HG02678 (cell line): ENCODE results near the gene SNRPD1.
A peak's percentile ranks its signal among the peaks of the same experiment; 100 is the strongest.
"Not testable (repeated sequence)": the region's sequence is repeated elsewhere in the genome, so short reads cannot be mapped to it uniquely, and the experiment has no call there.

Experiments used
- ATAC-seq: cut with Tn5 transposase; IDR thresholded peaks from one replicate; pipeline ENCODE4 v1.9.1; 2021; ENCODE audit warnings: mild to moderate bottlenecking, moderate library complexity; ENCODE audit not compliant: unreplicated experiment

The SNRPD1 gene

DNA sequence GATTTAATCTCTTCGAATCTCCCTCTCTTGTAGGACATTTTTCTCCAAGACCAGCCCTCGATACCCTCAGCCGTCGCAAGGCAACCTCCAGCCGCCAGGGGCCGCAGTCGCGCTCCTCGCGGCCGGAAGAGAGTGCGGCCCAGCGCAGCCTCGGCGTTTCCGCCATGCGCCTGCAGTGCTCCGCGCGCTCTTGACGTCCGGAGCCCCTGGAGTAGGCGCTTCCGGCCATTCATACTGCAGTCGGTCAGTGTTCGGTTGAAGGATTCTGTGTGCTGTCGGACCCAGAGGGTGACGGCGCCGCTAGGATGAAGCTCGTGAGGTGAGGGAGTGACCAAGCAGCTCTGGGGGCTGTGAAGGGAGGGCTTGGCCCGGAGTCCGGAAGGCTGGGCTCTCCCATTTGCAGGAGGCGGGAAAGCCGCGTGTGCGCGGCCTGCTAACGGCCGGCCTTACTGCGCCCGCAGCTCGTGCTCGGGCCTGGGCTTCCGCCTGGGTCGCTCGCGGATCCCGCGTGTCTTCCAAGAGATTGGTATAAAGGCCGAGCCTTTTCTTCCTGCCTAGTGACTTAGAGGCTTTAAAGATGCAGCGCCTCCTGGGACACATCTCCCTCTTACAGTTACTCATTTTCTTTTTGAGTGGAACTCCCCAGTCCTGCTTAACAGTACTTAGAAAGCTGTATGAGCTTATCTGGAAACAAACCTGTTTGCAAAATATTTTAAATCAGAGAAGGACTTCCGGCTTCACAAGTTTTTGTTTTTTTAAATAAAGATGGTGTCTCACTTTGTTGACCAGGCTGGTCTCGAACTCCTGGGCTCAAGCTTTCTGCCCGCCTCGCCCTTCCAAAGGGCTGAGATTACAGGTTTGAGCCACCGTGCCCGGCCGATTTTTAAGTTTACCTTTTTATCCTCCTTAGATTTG is at the start of gene SNRPD1:
Gene SNRPD1, plus strand, starts transcription at position 190 of the 915 bp plus-strand sequence. Its CDS starts 116 bp downstream, at position 306.
- peak; percentile 99 for ATAC-seq

- ATAC-seq, result no peak
Measured at GRCh38 chr18:21571772-21572171, 40.3 kb upstream of the SNRPD1 start.

DNA sequence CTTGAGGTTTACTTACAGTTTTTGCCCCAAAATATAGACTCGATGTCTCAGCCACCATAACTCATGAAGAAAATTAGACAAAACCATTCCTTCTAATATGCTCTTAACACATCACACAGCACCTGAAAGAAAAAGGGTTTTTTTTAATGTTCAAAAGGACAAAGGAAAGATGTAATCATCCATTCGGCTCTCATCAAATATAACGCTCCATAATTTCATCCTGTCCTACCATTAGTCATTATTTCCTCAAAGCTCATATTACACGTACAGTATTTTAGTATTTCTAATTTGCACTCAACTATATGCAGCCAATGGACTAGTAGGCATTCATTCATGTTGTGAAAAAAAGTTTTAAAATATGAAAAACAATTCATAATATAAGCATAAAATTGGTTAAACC is 36.5 kb upstream of the SNRPD1 start:
- ATAC-seq, result no peak

- ATAC-seq, result no peak
Measured at GRCh38 chr18:21584391-21584790, 27.7 kb upstream of the SNRPD1 start.

GRCh38 chr18:21592361-21592760 is 19.8 kb upstream of the SNRPD1 start:
- not testable (repeated sequence) for ATAC-seq

- peak; percentile 69 for ATAC-seq
Measured at GRCh38 chr18:21593540-21594257, 18.4 kb upstream of the SNRPD1 start.

DNA sequence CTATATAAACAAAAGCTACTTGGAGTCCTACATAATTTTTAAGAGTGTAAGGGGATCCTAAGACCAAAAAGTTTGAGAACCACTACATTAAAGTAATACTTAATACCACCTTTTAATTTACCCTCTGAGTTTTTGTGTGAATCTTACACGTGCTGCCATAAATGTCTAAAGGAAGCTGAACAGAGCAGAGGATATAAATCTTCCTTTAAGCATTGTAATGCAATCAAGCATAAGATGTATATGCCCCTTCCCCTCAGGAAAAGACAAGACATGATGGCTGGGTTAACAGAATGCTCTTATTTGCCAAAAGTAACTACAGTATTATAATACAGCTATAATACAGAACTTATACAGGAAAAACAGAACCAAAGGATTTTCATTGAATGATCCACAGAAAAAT is 14.5 kb upstream of the SNRPD1 start:
- ATAC-seq, result no peak

- no peak for ATAC-seq
Measured at GRCh38 chr18:21598726-21599584, 13.2 kb upstream of the SNRPD1 start.

DNA sequence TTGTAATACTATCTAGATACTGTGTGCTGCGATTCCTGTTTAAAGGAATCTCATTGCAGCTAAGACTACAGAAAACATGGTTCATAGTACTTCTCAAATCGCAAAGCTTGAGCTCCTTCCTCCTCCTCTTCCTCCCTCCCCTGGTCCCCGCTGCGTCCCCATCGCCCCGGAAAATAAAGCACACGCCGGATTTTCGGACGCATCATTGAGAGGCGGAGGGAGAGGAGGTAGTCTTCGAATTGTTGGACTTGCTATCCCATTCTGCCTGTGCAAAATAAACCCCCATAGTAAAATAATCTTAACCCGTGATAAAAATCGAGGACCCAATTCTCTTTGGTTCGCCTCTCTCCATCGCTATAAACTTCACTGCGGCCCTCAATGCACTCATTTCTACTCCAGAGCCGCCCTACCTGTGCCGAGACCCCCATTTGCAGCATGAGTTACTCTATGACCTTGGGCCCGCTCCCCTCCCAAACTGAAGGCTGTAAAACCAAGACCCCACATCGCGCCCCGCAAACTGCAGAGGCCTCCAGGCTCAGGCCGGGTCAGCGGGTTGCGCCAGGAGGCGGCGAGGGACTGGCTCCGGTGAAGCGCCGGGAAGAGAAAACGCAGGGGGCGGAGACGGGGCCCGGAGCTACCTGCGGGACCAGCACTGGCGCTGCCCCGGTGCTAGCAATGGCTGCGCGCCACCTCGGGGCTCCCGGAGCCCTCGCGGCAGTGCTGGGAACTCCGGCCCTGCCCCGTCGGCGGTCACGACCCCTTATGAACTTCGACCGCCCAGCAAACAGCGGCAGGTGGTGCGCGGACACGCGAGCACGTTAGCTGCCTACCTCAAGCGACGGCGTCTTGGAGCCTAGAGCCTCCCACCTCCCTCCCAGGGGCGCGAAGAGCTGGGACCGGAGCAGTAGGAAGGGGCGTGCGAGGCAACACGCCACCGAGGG is 12.3 kb upstream of the SNRPD1 start:
- ATAC-seq, result peak; percentile 42

DNA sequence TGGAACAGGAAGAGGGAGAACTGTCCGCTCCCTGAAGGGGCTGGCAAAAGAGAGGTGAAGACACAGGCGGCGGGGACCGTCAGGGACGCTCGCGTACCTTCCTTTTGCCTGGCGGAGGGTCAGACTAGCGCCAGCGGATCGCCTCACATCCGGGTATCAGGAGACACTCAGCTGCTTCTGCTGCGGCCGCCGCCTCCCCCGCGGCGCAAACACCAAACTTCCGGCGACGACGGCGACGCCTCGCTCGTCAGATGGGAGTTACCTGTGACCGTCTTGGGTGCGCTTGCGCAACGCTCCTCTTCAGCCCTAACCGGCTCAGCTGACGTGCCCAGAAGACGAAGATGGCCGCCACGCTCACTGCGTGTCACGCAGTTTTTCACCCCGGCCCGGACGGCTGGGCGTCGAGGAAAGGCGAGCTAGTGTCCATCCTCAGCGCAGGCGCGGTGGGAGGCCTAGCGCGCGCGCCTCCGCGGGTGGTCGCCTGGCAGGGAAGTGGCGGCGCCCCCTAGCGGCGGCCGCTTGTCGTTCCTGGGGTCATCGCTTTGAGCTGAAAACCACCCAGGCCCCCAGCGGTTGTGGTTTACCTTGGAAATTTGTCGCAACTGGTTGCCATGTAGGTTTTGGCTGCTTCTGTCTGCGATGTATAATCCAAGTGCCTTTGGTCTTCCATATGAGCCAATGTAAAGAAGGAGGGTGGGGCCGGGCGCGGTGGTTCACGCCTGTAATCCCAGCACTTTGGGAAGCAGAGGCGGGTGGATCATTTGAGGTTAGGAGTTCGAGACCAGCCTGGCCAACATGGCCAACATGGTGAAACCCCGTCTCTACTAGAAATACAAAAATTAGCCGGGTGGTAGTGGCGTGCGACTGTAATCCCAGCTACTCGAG is 11.3 kb upstream of the SNRPD1 start, which contains the start of gene ESCO1:
Gene ESCO1, minus strand, starts transcription at position 179 of the 885 bp plus-strand sequence. CDS start 25,861 bp downstream, outside the sequence.
- peak; percentile 87 for ATAC-seq

DNA sequence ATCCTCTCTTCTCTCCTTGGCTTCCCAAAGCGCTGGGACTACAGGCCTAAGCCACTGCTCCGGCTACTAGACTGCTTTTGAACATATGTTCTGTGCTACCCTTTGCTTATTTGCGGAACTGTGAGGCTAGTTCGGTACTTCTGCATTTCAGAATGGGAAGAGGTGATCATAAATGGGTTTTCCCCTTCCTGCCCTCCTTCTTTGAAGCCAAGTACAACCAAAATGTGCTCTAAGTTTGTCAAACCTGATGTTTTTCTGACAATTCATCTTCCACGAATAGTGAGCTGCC is 9.9 kb upstream of the SNRPD1 start:
- ATAC-seq, result no peak

DNA sequence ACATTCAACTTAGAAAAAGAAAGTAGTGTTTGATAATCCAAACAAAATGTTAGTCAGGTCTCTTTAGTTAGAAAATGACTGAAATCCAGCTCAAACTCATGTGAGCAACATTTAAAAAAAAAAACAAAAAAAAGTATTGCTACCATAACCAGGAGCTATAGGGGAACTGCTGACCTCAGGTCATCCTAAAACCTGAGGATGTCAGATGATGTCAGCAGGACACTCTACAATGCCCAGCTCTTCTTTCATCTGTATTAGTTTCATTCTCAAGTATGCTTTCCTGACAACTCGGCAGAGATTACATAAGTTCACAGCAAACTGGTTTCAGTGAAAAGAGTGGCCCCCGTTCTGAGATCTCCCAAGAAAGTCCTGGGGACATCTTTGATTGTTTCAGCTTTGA is 7.4 kb upstream of the SNRPD1 start:
- no peak for ATAC-seq

DNA sequence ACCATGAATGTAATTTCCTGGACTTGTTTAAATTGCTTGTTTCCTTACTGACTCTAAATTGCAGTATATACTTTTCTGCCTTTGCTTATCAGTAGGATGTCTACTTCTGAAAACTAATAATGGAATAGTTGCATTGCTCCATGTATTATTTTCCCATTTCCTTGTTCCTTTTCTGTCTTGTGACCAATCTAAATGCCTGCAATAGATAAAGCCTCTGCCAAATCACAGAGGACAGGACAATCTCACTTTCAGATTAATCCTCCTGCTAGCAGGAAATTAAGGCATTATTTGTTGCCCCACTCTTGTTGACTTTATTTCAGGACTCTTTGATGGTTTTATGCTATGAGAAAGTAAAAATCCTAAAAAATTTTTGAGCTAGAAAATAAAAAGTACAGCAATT is 6.9 kb upstream of the SNRPD1 start:
- ATAC-seq, result no peak

DNA sequence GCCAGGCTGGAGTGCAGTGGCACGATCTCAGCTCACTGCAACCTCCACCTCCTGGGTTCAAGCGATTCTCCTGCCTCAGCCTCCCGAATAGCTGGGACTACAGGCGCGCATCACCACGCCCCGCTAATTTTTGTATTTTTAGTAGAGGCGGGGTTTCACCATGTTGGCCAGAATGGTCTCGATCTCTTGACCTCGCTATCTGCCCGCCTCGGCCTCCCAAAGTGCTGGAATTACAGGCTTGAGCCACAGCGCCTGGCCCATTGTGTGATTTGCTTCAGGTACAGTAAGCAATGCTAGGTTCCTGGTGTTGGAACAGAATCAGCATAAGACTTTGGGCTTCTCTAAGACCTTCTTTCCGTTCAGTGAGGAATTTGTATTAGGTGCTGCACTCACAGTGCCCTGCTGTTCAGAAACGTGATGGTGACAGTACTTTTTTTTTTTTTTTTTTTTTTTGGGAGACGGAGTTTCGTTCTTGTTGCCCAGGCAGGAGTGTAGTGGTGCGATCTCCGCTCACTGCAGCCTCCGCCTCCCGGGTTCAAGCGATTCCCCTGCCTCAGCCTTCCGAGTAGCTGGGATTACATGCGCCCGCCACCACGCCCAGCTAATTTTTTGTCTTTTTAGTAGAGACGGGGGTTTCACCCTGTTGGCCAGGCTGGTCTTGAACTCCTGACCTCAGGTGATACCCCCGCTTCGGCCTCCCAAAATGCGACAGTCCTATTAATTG is 551 bp upstream of the SNRPD1 start:
- peak; percentile 2 for ATAC-seq

DNA sequence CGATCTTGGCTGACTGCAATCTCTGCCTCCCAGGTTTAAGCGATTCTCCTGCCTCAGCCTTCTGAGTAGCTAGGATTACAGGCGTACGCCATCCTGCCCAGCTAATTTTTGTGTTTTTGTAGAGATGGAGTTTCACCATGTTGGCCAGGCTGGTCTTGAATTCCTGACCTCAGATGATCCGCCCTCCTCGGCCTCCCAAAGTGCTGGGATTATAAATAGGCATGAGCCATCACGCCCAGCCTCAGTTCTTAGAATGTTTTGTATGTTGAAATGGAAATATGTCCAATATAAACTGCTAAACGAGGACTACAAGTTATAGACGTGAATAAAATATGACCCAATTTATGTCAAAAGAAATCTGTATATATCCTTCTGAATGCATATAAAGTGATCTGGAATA is 9.5 kb downstream of the SNRPD1 start:
- ATAC-seq, result not testable (repeated sequence)

DNA sequence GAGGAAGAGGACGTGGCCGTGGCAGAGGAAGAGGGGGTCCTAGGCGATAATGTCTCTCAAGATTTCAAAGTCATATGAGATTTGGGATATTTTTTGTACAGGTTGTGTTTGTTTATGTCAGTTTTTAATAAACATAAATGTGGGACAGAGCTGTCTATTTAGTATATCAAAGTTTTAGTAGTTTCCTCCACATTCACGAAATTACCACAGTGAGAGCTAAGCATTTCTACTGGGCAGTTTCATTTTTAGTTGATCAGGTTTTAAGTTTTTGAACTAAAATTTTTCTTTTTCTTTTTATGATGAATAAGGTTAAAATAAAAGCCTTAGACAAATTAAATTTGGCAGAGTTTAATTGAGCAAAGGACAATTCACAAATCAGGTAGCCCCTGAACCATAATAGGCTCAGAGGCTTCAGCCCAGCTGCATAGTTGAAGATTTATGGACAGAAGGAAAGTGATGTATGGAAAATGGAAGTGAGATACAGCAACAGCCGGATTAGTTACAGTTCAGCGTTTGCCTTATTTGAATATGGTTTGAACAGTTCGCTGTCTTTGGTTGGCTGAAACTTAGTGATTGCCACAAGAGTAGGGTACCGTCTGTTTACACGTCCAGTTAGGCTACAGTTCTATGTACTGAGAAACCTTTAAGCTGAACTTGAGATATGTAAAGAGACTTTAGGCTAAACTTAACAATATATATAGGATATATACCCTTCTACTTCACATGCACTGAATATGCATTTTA is 17.1 kb downstream of the SNRPD1 start:
- peak; percentile 96 for ATAC-seq

DNA sequence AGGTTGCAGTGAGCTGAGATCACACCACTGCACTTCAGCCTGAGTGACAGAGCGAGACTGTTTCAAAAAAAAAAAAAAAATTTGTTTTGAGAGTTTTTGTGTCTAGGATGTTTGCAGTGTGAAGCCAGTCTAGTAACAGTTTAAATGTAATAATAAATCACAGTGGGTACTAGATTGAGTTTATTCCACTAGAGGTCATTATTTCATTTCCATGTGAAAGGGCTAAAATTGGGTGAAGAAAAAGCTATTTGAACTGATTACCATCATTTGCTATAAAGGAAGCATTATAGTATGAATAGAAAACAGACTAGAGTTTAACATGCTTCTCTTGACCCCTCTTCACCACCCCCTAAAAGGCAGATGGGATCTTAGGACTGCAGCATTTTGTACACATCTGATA is 20.3 kb downstream of the SNRPD1 start:
- ATAC-seq, result no peak
